ENCODE data around the gene ZFX.

DNA sequence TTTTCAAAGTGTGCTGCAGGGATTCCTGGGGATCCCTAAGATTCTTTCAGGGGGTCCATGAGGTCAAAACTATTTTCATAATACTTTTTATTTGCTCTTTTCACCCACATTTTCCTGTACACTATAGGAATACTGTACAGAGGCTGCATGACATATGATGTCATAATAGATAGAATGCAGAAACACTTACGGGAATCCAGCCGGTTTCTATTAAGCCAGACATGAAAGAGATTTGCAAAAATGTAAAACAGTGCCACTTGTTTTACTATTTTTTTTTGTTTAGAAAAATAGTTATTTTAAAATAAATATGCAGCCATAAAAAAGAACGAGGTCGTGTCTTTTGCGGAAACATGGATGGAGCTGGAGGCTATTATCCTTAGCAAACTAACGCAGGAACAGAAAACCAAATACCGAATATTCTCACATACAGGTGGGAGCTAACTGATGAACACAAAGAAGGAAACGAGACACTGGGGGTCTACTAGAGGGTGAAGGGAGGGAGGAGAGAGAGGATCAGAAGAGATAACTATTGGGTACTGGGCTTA, 5.0 kb downstream of the ZFX start:
- TF ChIP-seq CTCF (IDR thresholded peaks at IDR 0.05) = no peak
- TF ChIP-seq POLR2A (IDR thresholded peaks at IDR 0.05) = no peak

All from heart left ventricle (tissue), 13 donors.